Kidney (tissue), 14 donors: ENCODE data around the gene CMTM6. TPM values are rescaled to one million over a fixed set of nuclear protein-coding genes. Genes with fewer than 3 reads are reported as not detected.
"Not testable (repeated sequence)": the region's sequence is repeated elsewhere in the genome, so short reads cannot be mapped to it uniquely, and the experiment has no call there.

ENCODE experiments used
- DNase-seq, 5 donors: peaks; one replicate each; pipeline ENCODE4 v3.0.0-alpha.2; 2013 to 2020
- FAIRE-seq: peaks from 2 replicates; lab custom pipeline; 2012; peaks lifted over from hg19 to GRCh38; lab: Jason Lieb, UNC
- H3K27ac ChIP-seq, 2 donors: one replicate each; pipeline ENCODE4 v1.7.0; 2013; ENCODE audit warnings: low read depth in 2 of 2, low read length in 2 of 2, inconsistent platforms in 1 of 2
- H3K27me3 ChIP-seq: one replicate; pipeline ENCODE4 v1.7.1; 2013; ENCODE audit warnings: low read length, inconsistent platforms; ENCODE audit not compliant: control insufficient read depth, insufficient read depth
- H3K36me3 ChIP-seq, 3 donors: one replicate each; pipeline versions ENCODE4 v1.7.0 to v1.7.1; 2013; ENCODE audit warnings: low read length in 3 of 3, control low read depth in 1 of 3, inconsistent platforms in 1 of 3; ENCODE audit not compliant: insufficient read depth in 3 of 3, control insufficient read depth in 2 of 3
- H3K4me1 ChIP-seq, 3 donors: one replicate each; pipeline versions ENCODE4 v1.7.0 to v1.7.1; 2013; ENCODE audit warnings: low read length in 3 of 3, inconsistent platforms in 1 of 3, low read depth in 1 of 3; ENCODE audit not compliant: control insufficient read depth in 2 of 3, insufficient read depth in 2 of 3
- H3K4me3 ChIP-seq, 3 donors: one replicate each; pipeline versions ENCODE4 v1.7.0 to v1.8.1; 2013; ENCODE audit warnings: low read length in 3 of 3, control low read depth in 1 of 3, inconsistent platforms in 1 of 3
- H3K9ac ChIP-seq, 3 donors: one replicate each; pipeline versions ENCODE4 v1.7.0 to v1.7.1; 2013; ENCODE audit warnings: low read length in 3 of 3, control low read depth in 1 of 3, inconsistent platforms in 1 of 3
- H3K9me3 ChIP-seq, 3 donors: one replicate each; pipeline versions ENCODE4 v1.7.0 to v1.7.1; 2013; ENCODE audit warnings: low read length in 3 of 3, control low read depth in 1 of 3, inconsistent platforms in 1 of 3; ENCODE audit not compliant: control insufficient read depth in 2 of 3, insufficient read depth in 1 of 3
- CTCF ChIP-seq: IDR thresholded peaks from 3 replicates; pipeline ENCODE4 v1.5.1; 2012; ENCODE audit warnings: mild to moderate bottlenecking, moderate library complexity, borderline replicate concordance; ENCODE audit not compliant: insufficient read depth; ENCODE audit errors: extremely low read depth
- intact Hi-C: fragments of 100-400 bp; cut with DNase I; formaldehyde crosslinking; loops from one replicate; pipeline ENCODE4 v1.11.1; 2022
- polyA plus RNA-seq: library from polyadenylated mRNA; stranded (reverse); fragments of 350-450 nt; fragmentation: Illumina TruSeq; extraction: RNeasy Lipid Tissue Mini Kit (QIAGEN cat#74804); gene quantifications from one replicate; pipeline ENCODE4 v1.2.3, GENCODE V29; 2014; ENCODE audit warnings: low read depth, low replicate concordance; ENCODE audit not compliant: insufficient read depth
- total RNA-seq: library from RNA; stranded (reverse); fragmentation: NEBNext Ultra II Directional; extraction: Animal tissue kit (Norgen Biotek cat#: 25700); gene quantifications from one replicate; pipeline ENCODE4 v1.2.1, GENCODE V29; 2021
- donor health status: control.
- donor health status: control.
- donor health status: control.
- donor health status: control.
- donor health status: control.
- donor health status: DM: yes; HTN: yes; CAD: no.
- donor health status: Normal renal cell carcinoma (clear cell type).

Gene CMTM6
- total and polyA plus RNA-seq, 2 donors from 2014 or later: 22.2 to 63.3 TPM

- H3K27me3 ChIP-seq, FAIRE-seq, H3K27ac ChIP-seq, H3K9me3 ChIP-seq, intact Hi-C loops, DNase-seq, H3K9ac ChIP-seq, H3K4me1 ChIP-seq, H3K36me3 ChIP-seq, H3K4me3 ChIP-seq: not testable (repeated sequence)
Measured at GRCh38 chr3:32460817-32461496, 41.7 kb downstream of the CMTM6 start.

- DNase-seq (peak in 3 of 5 donors; percentile 54 to 57 (median 57)), FAIRE-seq (no peak)
- no peaks in the 10 kb centered on the region for H3K9me3 ChIP-seq
- H3K4me1 ChIP-seq: peaks cover 0 to 2% (median 0%) of the 10 kb centered on the region in 3 donors
- H3K4me3 ChIP-seq: no peak overlapping the region
- TF ChIP-seq CTCF: no peak
- no peaks in the 10 kb centered on the region for H3K36me3 ChIP-seq
- no peak overlapping the region for H3K27ac ChIP-seq
- intact Hi-C loops: no loop called here
- H3K9ac ChIP-seq: no peak overlapping the region
- no peaks in the 10 kb centered on the region for H3K27me3 ChIP-seq
Measured at GRCh38 chr3:32460031-32460749, 42.5 kb downstream of the CMTM6 start.

- no peak overlapping the region for H3K4me3 ChIP-seq
- H3K36me3 ChIP-seq: no peaks in the 10 kb centered on the region
- intact Hi-C loops: no loop called here
- peaks cover 0 to 2% (median 0%) of the 10 kb centered on the region in 3 donors for H3K4me1 ChIP-seq
- FAIRE-seq (no peak), DNase-seq (no peak)
- H3K9me3 ChIP-seq: no peaks in the 10 kb centered on the region
- H3K27me3 ChIP-seq: no peaks in the 10 kb centered on the region
- no peak for TF ChIP-seq CTCF
- no peak overlapping the region for H3K9ac ChIP-seq
- no peak overlapping the region for H3K27ac ChIP-seq
Measured at GRCh38 chr3:32459450-32459849, 43.2 kb downstream of the CMTM6 start.

- DNase-seq: no peak
- H3K27ac ChIP-seq: no peak overlapping the region
- TF ChIP-seq CTCF: no peak
- no peaks in the 10 kb centered on the region for H3K9me3 ChIP-seq
- H3K27me3 ChIP-seq: no peaks in the 10 kb centered on the region
- FAIRE-seq: no peak
- no peak overlapping the region for H3K4me3 ChIP-seq
- intact Hi-C loops: no loop called here
- no peak overlapping the region for H3K9ac ChIP-seq
- H3K4me1 ChIP-seq: peaks cover 0 to 2% (median 0%) of the 10 kb centered on the region in 3 donors
- no peaks in the 10 kb centered on the region for H3K36me3 ChIP-seq
Measured at GRCh38 chr3:32457971-32458471, 44.6 kb downstream of the CMTM6 start.
